Keratinocyte (primary cell): Measurements from ENCODE around the gene KLHL9. TPM values are rescaled to one million over a fixed set of nuclear protein-coding genes. Genes with fewer than 3 reads are reported as not detected.
A peak's percentile ranks its signal among the peaks of the same experiment; 100 is the strongest.

ENCODE experiments used
- DNase-seq: peaks from one replicate; pipeline ENCODE4 v3.0.0-alpha.2; 2011; ENCODE audit warnings: low read depth, missing footprints, low spot score
- FAIRE-seq: peaks from 2 replicates; lab custom pipeline; 2011; peaks lifted over from hg19 to GRCh38; lab: Jason Lieb, UNC
- H2AFZ ChIP-seq: 2 replicates; pipeline ENCODE4 v1.6.0; 2012; ENCODE audit warnings: low read length, control low read depth, inconsistent platforms; ENCODE audit not compliant: control insufficient read depth
- H3K27ac ChIP-seq: 2 replicates; pipeline ENCODE4 v1.5.1; 2011; ENCODE audit warnings: low read length; ENCODE audit not compliant: control insufficient read depth, insufficient read depth
- H3K27me3 ChIP-seq: 3 replicates; pipeline ENCODE4 v1.6.0; 2011; ENCODE audit warnings: low read length; ENCODE audit not compliant: control insufficient read depth, insufficient read depth; ENCODE audit errors: extremely low read depth
- H3K36me3 ChIP-seq, 2 experiments: 2 replicates in 1 of 2; 3 replicates in 1 of 2; pipeline ENCODE4 v1.5.1; 2011; ENCODE audit warnings: low read length in 2 of 2, mild to moderate bottlenecking in 1 of 2; ENCODE audit not compliant: control insufficient read depth in 2 of 2, insufficient read depth in 2 of 2; ENCODE audit errors: extremely low read depth in 1 of 2
- H3K4me1 ChIP-seq: 3 replicates; pipeline ENCODE4 v1.5.1; 2011; ENCODE audit warnings: low read length; ENCODE audit not compliant: control insufficient read depth, insufficient read depth; ENCODE audit errors: extremely low read depth
- H3K4me2 ChIP-seq: 3 replicates; pipeline ENCODE4 v1.6.0; 2011; ENCODE audit warnings: low read depth, low read length; ENCODE audit not compliant: control insufficient read depth, insufficient read depth; ENCODE audit errors: extremely low read depth
- H3K4me3 ChIP-seq, 3 experiments: fragments of 200-600 bp in 1 of 3; sonication (generic) in 1 of 3; 2 replicates in 2 of 3; 3 replicates in 1 of 3; pipeline ENCODE4 v1.5.1; 2011 to 2016; ENCODE audit warnings: low read length in 3 of 3, mild to moderate bottlenecking in 3 of 3, control low read depth in 2 of 3, inconsistent platforms in 1 of 3, low read depth in 1 of 3, mixed read lengths in 1 of 3, mixed run types in 1 of 3, moderate library complexity in 1 of 3; ENCODE audit not compliant: control insufficient read depth in 2 of 3, insufficient read depth in 2 of 3; ENCODE audit errors: extremely low read depth in 1 of 3
- H3K79me2 ChIP-seq: 2 replicates; pipeline ENCODE4 v1.6.0; 2012; ENCODE audit warnings: low read length; ENCODE audit not compliant: control insufficient read depth, insufficient read depth
- H3K9ac ChIP-seq: 3 replicates; pipeline ENCODE4 v1.6.0; 2011; ENCODE audit warnings: low read length; ENCODE audit not compliant: control insufficient read depth, insufficient read depth; ENCODE audit errors: extremely low read depth
- H3K9me1 ChIP-seq: 3 replicates; pipeline ENCODE4 v1.6.0; 2011; ENCODE audit warnings: low read length; ENCODE audit not compliant: control insufficient read depth, insufficient read depth; ENCODE audit errors: extremely low read depth
- H3K9me3 ChIP-seq: 2 replicates; pipeline ENCODE4 v1.5.1; 2012; ENCODE audit warnings: low read depth, low read length; ENCODE audit not compliant: control insufficient read depth
- H4K20me1 ChIP-seq: 3 replicates; pipeline ENCODE4 v1.6.0; 2011; ENCODE audit warnings: low read length; ENCODE audit not compliant: control insufficient read depth, insufficient read depth; ENCODE audit errors: extremely low read depth
- CTCF ChIP-seq, 3 experiments: IDR thresholded peaks in 1 of 3; conservative IDR thresholded peaks in 1 of 3; optimal IDR thresholded peaks in 1 of 3; 2 replicates in 2 of 3; 3 replicates in 1 of 3; pipeline versions ENCODE3 to v1.5.1; 2011; ENCODE audit warnings: low read length in 3 of 3, mild to moderate bottlenecking in 3 of 3, moderate library complexity in 2 of 3, control low read depth in 1 of 3, inconsistent platforms in 1 of 3; ENCODE audit not compliant: insufficient read depth in 2 of 3; ENCODE audit errors: extremely low read depth in 1 of 3
- EZH2 ChIP-seq: IDR thresholded peaks from one replicate; pipeline ENCODE4 v1.6.1; 2012; ENCODE audit warnings: inconsistent platforms, mild to moderate bottlenecking, low read length, moderate library complexity
- dilution Hi-C: fragments of 300-500 bp; cut with MboI; formaldehyde crosslinking; loops from one replicate; pipeline ENCODE4 v1.7.0; 2020; ENCODE audit warnings: low sequenced_read_pairs; ENCODE audit not compliant: extremely low pct_ligation_motif_present
- polyA plus RNA-seq, 5 experiments: library from polyadenylated mRNA; depleted of rRNA in 3 of 5; stranded (reverse) in 3 of 5; stranded (forward) in 1 of 5; unstranded in 1 of 5; fragments of >200 nt; gene quantifications; 1 replicate in 1 of 5; 2 replicates in 3 of 5; 3 replicates in 1 of 5; pipeline versions ENCODE4 v1.2.1 to v1.2.3, GENCODE V29; 2011 to 2012; ENCODE audit warnings: missing spikeins in 2 of 5, low read depth in 1 of 5, low replicate concordance in 1 of 5

The KLHL9 gene
- polyA plus RNA-seq, 1 donor (not counting 4 experiments of a cell fraction or from before 2014, with no cell fraction given) = 18.7 TPM

GRCh38 chr9:21294904-21295538, 40.2 kb downstream of the KLHL9 start:
- TF ChIP-seq CTCF (optimal IDR thresholded peaks at IDR 0.05 in 1 of 3, IDR thresholded peaks at IDR 0.05 in 1 of 3, conservative IDR thresholded peaks at IDR 0.05 in 1 of 3; ENCODE audit: extremely low read depth in 1 of 3, insufficient read depth in 2 of 3, low read length in 3 of 3) (no peak), EZH2 (no peak)
- Histone ChIP-seq H3K9ac (no peak overlapping the region), H3K27me3 (no peaks in the 10 kb centered on the region), H2AFZ (no peak overlapping the region), H3K36me3 (no peaks in the 10 kb centered on the region), H3K4me3 (no peak overlapping the region), H3K79me2 (no peaks in the 10 kb centered on the region), H3K27ac (no peak overlapping the region), H3K4me1 (peaks cover 6% of the 10 kb centered on the region), H3K9me3 (no peaks in the 10 kb centered on the region), H3K9me1 (no peaks in the 10 kb centered on the region), H3K4me2 (no peak overlapping the region), H4K20me1 (no peaks in the 10 kb centered on the region)
- FAIRE-seq (no peak), DNase-seq (no peak)
- dilution Hi-C loops = no loop called here

- no peak overlapping the region for H3K9ac ChIP-seq
- TF ChIP-seq EZH2 (no peak), CTCF (optimal IDR thresholded peaks at IDR 0.05 in 1 of 3, IDR thresholded peaks at IDR 0.05 in 1 of 3, conservative IDR thresholded peaks at IDR 0.05 in 1 of 3; ENCODE audit: extremely low read depth in 1 of 3, insufficient read depth in 2 of 3, low read length in 3 of 3) (no peak)
- no peak overlapping the region for H3K27ac ChIP-seq
- no peaks in the 10 kb centered on the region for H3K36me3 ChIP-seq
- H3K4me2 ChIP-seq = no peak overlapping the region
- no peaks in the 10 kb centered on the region for H3K9me1 ChIP-seq
- H3K9me3 ChIP-seq = no peaks in the 10 kb centered on the region
- H3K79me2 ChIP-seq = no peaks in the 10 kb centered on the region
- no peaks in the 10 kb centered on the region for H4K20me1 ChIP-seq
- H2AFZ ChIP-seq = no peak overlapping the region
- no peak overlapping the region for H3K4me3 ChIP-seq
- peaks cover 6% of the 10 kb centered on the region for H3K4me1 ChIP-seq
- FAIRE-seq = peak; percentile 97
- peak; percentile 52 for DNase-seq
- dilution Hi-C loops = no loop called here
- H3K27me3 ChIP-seq = no peaks in the 10 kb centered on the region
These were observed 40.8 kb downstream of the KLHL9 start for GRCh38 chr9:21294364-21294774.
